PC-9 (cell line): ENCODE measurements around the gene CASP8.

Experiments used
- EZH2 ChIP-seq: fragments of 200-600 bp; sonication (generic); IDR thresholded peaks from 2 replicates; pipeline ENCODE4 v1.8.0; 2017; ENCODE audit warnings: antibody characterized with exemption, low read depth
- TF ChIP-seq, protein P1 (sequence below): fragments of 200-600 bp; sonication (generic); conservative IDR thresholded peaks from 2 replicates; pipeline ENCODE4 v1.6.1; 2017; ENCODE audit warnings: mixed run types, antibody characterized with exemption, mild to moderate bottlenecking, moderate library complexity

DNA sequence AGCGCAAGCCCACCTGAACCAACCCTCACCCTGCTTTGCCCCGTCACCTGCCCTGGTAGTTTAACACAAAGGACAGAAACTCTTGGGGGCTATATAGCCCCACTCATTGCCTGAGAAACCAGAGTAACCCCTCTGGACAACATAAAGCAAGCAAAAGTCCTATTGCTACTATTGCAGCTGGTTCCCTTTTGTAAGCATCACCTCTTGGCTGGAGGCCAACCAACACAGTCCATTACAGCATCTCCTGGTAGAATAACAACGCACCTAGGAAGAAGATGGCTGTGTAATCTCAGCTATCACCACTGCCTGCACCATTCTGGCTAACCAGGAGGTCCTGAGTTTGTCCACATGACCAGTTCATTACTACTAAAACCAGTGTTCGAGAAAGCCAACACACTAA, 60.4 kb downstream of the CASP8 start:
- TF ChIP-seq, protein P1, sequence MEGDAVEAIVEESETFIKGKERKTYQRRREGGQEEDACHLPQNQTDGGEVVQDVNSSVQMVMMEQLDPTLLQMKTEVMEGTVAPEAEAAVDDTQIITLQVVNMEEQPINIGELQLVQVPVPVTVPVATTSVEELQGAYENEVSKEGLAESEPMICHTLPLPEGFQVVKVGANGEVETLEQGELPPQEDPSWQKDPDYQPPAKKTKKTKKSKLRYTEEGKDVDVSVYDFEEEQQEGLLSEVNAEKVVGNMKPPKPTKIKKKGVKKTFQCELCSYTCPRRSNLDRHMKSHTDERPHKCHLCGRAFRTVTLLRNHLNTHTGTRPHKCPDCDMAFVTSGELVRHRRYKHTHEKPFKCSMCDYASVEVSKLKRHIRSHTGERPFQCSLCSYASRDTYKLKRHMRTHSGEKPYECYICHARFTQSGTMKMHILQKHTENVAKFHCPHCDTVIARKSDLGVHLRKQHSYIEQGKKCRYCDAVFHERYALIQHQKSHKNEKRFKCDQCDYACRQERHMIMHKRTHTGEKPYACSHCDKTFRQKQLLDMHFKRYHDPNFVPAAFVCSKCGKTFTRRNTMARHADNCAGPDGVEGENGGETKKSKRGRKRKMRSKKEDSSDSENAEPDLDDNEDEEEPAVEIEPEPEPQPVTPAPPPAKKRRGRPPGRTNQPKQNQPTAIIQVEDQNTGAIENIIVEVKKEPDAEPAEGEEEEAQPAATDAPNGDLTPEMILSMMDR, result no peak
- no peak for TF ChIP-seq EZH2
